NOMO-1 treated with dmso at 0.1 percent for 144 hours (cell line): ENCODE results near the gene RASAL1.

Experiments
- DNase-seq: peaks from one replicate; lab custom pipeline; 2025; ENCODE audit not compliant: unreplicated experiment; lab: John Stamatoyannopoulos, UW

RASAL1 gene

GRCh38 chr12:113135178-113136127 lies at the start of gene RASAL1:
Gene RASAL1, minus strand, starts transcription at chr12:113135761. Its CDS starts 299 bp downstream, at chr12:113135462.
- DNase-seq: no peak

GRCh38 chr12:113184900-113185179 lies 49.3 kb upstream of the RASAL1 start:
- peak; percentile 89 for DNase-seq

GRCh38 chr12:113184098-113184899 lies 48.7 kb upstream of the RASAL1 start:
- no peak for DNase-seq

GRCh38 chr12:113183030-113183589 lies 47.5 kb upstream of the RASAL1 start:
- no peak for DNase-seq

GRCh38 chr12:113181975-113182374 lies 46.4 kb upstream of the RASAL1 start:
- DNase-seq: no peak

GRCh38 chr12:113180333-113180732 lies 44.8 kb upstream of the RASAL1 start:
- no peak for DNase-seq

GRCh38 chr12:113179023-113179422 lies 43.5 kb upstream of the RASAL1 start:
- no peak for DNase-seq

GRCh38 chr12:113174461-113175384 lies 39.2 kb upstream of the RASAL1 start:
- DNase-seq: no peak

- no peak for DNase-seq
Measured at GRCh38 chr12:113173081-113173698, 37.6 kb upstream of the RASAL1 start.

- no peak for DNase-seq
Measured at GRCh38 chr12:113172185-113172584, 36.6 kb upstream of the RASAL1 start.

- DNase-seq: no peak
Measured at GRCh38 chr12:113171543-113171942, 36.0 kb upstream of the RASAL1 start.

GRCh38 chr12:113170926-113171325 lies 35.4 kb upstream of the RASAL1 start:
- DNase-seq: no peak

- DNase-seq: no peak
Measured at GRCh38 chr12:113170457-113170856, 34.9 kb upstream of the RASAL1 start.

- no peak for DNase-seq
Measured at GRCh38 chr12:113169697-113170096, 34.1 kb upstream of the RASAL1 start.

GRCh38 chr12:113167868-113168267 lies 32.3 kb upstream of the RASAL1 start:
- no peak for DNase-seq

GRCh38 chr12:113165521-113166450 lies 30.2 kb upstream of the RASAL1 start:
- DNase-seq: no peak

- no peak for DNase-seq
Measured at GRCh38 chr12:113164014-113164413, 28.5 kb upstream of the RASAL1 start.

- DNase-seq: no peak
Measured at GRCh38 chr12:113163030-113163360, 27.4 kb upstream of the RASAL1 start.
